HFFc6 (cell line): ENCODE data around the gene SIRPA. TPM values are rescaled to one million over a fixed set of nuclear protein-coding genes. Genes with fewer than 3 reads are reported as not detected.
"Not testable (repeated sequence)": the region's sequence is repeated elsewhere in the genome, so short reads cannot be mapped to it uniquely, and the experiment has no call there.

Experiments
- DNase-seq: peaks from one replicate; pipeline ENCODE4 v3.0.0-alpha.2; 2018
- H3K27ac Mint-ChIP-seq: 2 replicates; pipeline ENCODE4 v1.8.0; 2020; ENCODE audit warnings: mild to moderate bottlenecking, mixed read lengths
- H3K27me3 Mint-ChIP-seq: 2 replicates; pipeline ENCODE4 v1.8.0; 2021; ENCODE audit warnings: mild to moderate bottlenecking, moderate library complexity, mixed read lengths; ENCODE audit not compliant: insufficient read depth
- H3K36me3 Mint-ChIP-seq: 2 replicates; pipeline ENCODE4 v1.8.0; 2021; ENCODE audit warnings: low read depth, mixed read lengths
- H3K4me1 Mint-ChIP-seq: 2 replicates; pipeline ENCODE4 v1.8.0; 2020; ENCODE audit warnings: low read depth, mixed read lengths
- H3K4me3 Mint-ChIP-seq: 2 replicates; pipeline ENCODE4 v1.8.0; 2020; ENCODE audit warnings: mild to moderate bottlenecking, moderate library complexity, mixed read lengths
- H3K9me3 Mint-ChIP-seq: 2 replicates; pipeline ENCODE4 v1.8.0; 2020; ENCODE audit warnings: mild to moderate bottlenecking, mixed read lengths
- CTCF ChIP-seq: fragments of 200-600 bp; sonication (generic); IDR thresholded peaks from 2 replicates; pipeline ENCODE4 v1.5.0; 2021; ENCODE audit warnings: antibody characterized with exemption, mild to moderate bottlenecking
- total RNA-seq, 6 experiments: library from RNA; stranded (reverse); fragmentation: NEBNext Ultra II Directional; extraction: Animal tissue kit (Norgen Biotek cat#: 25700); gene quantifications; 2 replicates in 1 of 6; 3 replicates in 5 of 6; pipeline ENCODE4 v1.2.3, GENCODE V29; 2021

SIRPA gene
- total RNA-seq, 6 experiments from 2014 or later: 44.0 to 66.2 (median 47.5) TPM

DNA sequence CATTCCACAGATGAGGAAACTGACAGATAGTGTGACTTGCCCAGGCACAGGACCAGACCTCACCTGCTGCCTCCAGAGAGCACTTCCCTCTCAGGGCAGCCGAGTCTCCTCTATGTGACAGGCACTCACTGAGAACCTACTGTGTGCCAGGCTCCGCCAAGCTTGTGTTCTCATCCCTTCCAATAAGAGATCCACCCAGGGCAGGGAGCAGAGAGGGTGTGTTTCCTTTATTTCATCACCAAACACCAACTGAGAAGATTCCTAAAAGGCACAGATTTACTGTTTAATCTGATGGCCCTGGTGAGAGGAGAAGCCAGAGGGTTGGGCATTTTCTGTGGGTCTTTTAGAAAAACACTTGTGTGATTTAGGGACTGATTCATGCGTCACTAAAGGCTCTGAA lies 20.5 kb downstream of the SIRPA start:
- no peak for TF ChIP-seq CTCF
- H3K27me3 Mint-ChIP-seq: peaks cover 2% of the 10 kb centered on the region
- no peak overlapping the region for H3K27ac Mint-ChIP-seq

GRCh38 chr20:1917786-1918185 lies 22.6 kb downstream of the SIRPA start:
- Mint-ChIP-seq H3K9me3 (no peaks in the 10 kb centered on the region), H3K36me3 (peaks cover 16% of the 10 kb centered on the region), H3K4me1 (no peaks in the 10 kb centered on the region), H3K27ac (no peak overlapping the region), H3K27me3 (peaks cover 2% of the 10 kb centered on the region), H3K4me3 (no peak overlapping the region)
- TF ChIP-seq CTCF: no peak
- no peak for DNase-seq

More for the DNA sequence above, 20.5 kb downstream of the SIRPA start:
- Mint-ChIP-seq H3K36me3 (peaks cover 16% of the 10 kb centered on the region), H3K4me1 (no peaks in the 10 kb centered on the region), H3K4me3 (no peak overlapping the region), H3K9me3 (no peaks in the 10 kb centered on the region)
- no peak for DNase-seq

GRCh38 chr20:1918491-1919165 lies 23.4 kb downstream of the SIRPA start:
- no peaks in the 10 kb centered on the region for H3K4me1 Mint-ChIP-seq
- no peak overlapping the region for H3K27ac Mint-ChIP-seq
- TF ChIP-seq CTCF: no peak
- no peak for DNase-seq
- peaks cover 14% of the 10 kb centered on the region for H3K36me3 Mint-ChIP-seq
- no peak overlapping the region for H3K4me3 Mint-ChIP-seq
- H3K9me3 Mint-ChIP-seq: no peaks in the 10 kb centered on the region
- H3K27me3 Mint-ChIP-seq: peaks cover 2% of the 10 kb centered on the region; the same call in 1 of the 2 replicates

DNA sequence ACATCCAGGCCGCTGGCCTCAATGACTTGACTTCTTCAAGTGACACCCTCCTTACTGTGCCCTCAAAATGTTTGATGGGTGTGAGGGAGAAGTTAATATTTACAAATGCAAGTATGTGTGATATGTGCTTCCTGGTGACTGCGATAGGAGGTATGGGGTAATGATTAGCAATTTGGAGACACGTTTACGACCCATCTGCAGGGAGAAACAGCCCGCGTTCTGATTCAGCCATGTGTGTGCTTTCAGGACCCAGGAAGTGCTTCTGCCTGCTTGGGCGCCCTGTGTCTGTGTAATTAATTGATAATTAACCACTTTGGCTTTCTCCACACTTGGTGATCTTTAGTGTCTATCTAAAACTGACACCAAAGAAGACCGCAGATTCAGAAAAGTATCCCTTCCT lies 25.0 kb downstream of the SIRPA start:
- Mint-ChIP-seq H3K4me3 (no peak overlapping the region), H3K27ac (no peak overlapping the region), H3K9me3 (no peaks in the 10 kb centered on the region), H3K4me1 (no peaks in the 10 kb centered on the region), H3K36me3 (peaks cover 12% of the 10 kb centered on the region), H3K27me3 (peaks cover 2% of the 10 kb centered on the region; the same call in 1 of the 2 replicates)
- no peak for TF ChIP-seq CTCF
- DNase-seq: no peak

DNA sequence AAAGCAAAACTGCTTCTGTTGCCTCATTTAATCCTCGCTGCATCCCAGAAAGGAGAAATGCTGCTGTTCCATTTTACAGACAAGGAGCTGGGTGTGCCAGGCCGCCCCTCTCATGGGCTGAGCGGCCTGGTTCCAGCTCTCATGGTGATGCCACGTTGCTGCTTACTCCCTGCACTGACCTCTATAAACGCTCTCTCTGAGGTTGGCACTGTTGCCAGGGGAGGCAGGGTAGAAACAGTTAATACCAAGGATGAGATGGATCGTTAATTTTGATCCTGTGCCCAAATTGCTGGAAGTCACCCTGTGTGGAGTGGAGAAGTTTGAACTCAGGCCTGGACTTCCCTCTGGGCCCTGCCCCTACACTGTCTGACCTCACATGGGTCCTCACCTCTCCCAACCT lies 25.6 kb downstream of the SIRPA start:
- DNase-seq: no peak
- Mint-ChIP-seq H3K9me3 (no peaks in the 10 kb centered on the region), H3K27ac (no peak overlapping the region), H3K36me3 (peaks cover 9% of the 10 kb centered on the region), H3K4me3 (no peak overlapping the region), H3K27me3 (peaks cover 2% of the 10 kb centered on the region; the same call in 1 of the 2 replicates), H3K4me1 (no peaks in the 10 kb centered on the region)
- TF ChIP-seq CTCF: no peak

- H3K27me3 Mint-ChIP-seq, H3K4me3 Mint-ChIP-seq, H3K27ac Mint-ChIP-seq, DNase-seq, H3K4me1 Mint-ChIP-seq, H3K9me3 Mint-ChIP-seq, H3K36me3 Mint-ChIP-seq: not testable (repeated sequence)
Measured at GRCh38 chr20:1921985-1922384, 26.8 kb downstream of the SIRPA start.
